Stomach (tissue), 4 donors: ENCODE results near the gene ROBO1.

Experiments
- POLR2A ChIP-seq, 4 donors: fragments of 450-650 bp; IDR thresholded peaks; one replicate each; pipeline ENCODE4 v1.6.1; 2016; ENCODE audit warnings: antibody characterized with exemption in 4 of 4, control low read depth in 2 of 4, mild to moderate bottlenecking in 1 of 4, moderate library complexity in 1 of 4
- POLR2AphosphoS5 ChIP-seq, 3 donors: sonication (generic); formaldehyde crosslinking; IDR thresholded peaks; one replicate each; pipeline ENCODE4 v1.6.1; 2016; ENCODE audit warnings: antibody characterized with exemption in 3 of 3

- TF ChIP-seq POLR2AphosphoS5 (IDR thresholded peaks at IDR 0.05) (no peak), POLR2A (IDR thresholded peaks at IDR 0.05) (no peak)
These were observed 398.5 kb downstream of the ROBO1 start for GRCh38 chr3:79369306-79369705.
